Measurements from ENCODE around the gene LRRC3.

Gene LRRC3

GRCh38 chr21:44413566-44414290 is 41.6 kb upstream of the LRRC3 start:
- no peak for TF ChIP-seq RAD21 (IDR thresholded peaks at IDR 0.05; ENCODE audit: low read depth)

- TF ChIP-seq, protein P1, sequence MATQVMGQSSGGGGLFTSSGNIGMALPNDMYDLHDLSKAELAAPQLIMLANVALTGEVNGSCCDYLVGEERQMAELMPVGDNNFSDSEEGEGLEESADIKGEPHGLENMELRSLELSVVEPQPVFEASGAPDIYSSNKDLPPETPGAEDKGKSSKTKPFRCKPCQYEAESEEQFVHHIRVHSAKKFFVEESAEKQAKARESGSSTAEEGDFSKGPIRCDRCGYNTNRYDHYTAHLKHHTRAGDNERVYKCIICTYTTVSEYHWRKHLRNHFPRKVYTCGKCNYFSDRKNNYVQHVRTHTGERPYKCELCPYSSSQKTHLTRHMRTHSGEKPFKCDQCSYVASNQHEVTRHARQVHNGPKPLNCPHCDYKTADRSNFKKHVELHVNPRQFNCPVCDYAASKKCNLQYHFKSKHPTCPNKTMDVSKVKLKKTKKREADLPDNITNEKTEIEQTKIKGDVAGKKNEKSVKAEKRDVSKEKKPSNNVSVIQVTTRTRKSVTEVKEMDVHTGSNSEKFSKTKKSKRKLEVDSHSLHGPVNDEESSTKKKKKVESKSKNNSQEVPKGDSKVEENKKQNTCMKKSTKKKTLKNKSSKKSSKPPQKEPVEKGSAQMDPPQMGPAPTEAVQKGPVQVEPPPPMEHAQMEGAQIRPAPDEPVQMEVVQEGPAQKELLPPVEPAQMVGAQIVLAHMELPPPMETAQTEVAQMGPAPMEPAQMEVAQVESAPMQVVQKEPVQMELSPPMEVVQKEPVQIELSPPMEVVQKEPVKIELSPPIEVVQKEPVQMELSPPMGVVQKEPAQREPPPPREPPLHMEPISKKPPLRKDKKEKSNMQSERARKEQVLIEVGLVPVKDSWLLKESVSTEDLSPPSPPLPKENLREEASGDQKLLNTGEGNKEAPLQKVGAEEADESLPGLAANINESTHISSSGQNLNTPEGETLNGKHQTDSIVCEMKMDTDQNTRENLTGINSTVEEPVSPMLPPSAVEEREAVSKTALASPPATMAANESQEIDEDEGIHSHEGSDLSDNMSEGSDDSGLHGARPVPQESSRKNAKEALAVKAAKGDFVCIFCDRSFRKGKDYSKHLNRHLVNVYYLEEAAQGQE (IDR thresholded peaks at IDR 0.05; ENCODE audit: low read depth): no peak
- TF ChIP-seq NFIC (IDR thresholded peaks at IDR 0.05) (no peak), EP300 (IDR thresholded peaks at IDR 0.05; ENCODE audit: borderline replicate concordance) (no peak), TCF12 (IDR thresholded peaks at IDR 0.05; ENCODE audit: low read depth) (no peak)
These were observed 40.8 kb upstream of the LRRC3 start for GRCh38 chr21:44414291-44415072.

GRCh38 chr21:44415073-44416025 is 40.0 kb upstream of the LRRC3 start:
- TF ChIP-seq EP300 (IDR thresholded peaks at IDR 0.05; ENCODE audit: borderline replicate concordance) (no peak), CREB1 (IDR thresholded peaks at IDR 0.05; ENCODE audit: low read depth) (no peak), FOXM1 (IDR thresholded peaks at IDR 0.05; ENCODE audit: borderline replicate concordance, low read depth) (no peak), ZBTB7A (IDR thresholded peaks at IDR 0.05; ENCODE audit: low read depth) (no peak), CEBPB (IDR thresholded peaks at IDR 0.05) (no peak), NFIC (IDR thresholded peaks at IDR 0.05) (no peak), TAF1 (IDR thresholded peaks at IDR 0.05; ENCODE audit: low read depth) (no peak), RAD21 (IDR thresholded peaks at IDR 0.05; ENCODE audit: low read depth) (no peak), EGR1 (IDR thresholded peaks at IDR 0.05) (no peak), TCF12 (IDR thresholded peaks at IDR 0.05; ENCODE audit: low read depth) (no peak), YY1 (IDR thresholded peaks at IDR 0.05; ENCODE audit: low read depth) (no peak), TEAD4 (IDR thresholded peaks at IDR 0.05) (no peak)
- TF ChIP-seq, protein P2, sequence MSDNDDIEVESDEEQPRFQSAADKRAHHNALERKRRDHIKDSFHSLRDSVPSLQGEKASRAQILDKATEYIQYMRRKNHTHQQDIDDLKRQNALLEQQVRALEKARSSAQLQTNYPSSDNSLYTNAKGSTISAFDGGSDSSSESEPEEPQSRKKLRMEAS (IDR thresholded peaks at IDR 0.05): no peak
- TF ChIP-seq, protein P1 (IDR thresholded peaks at IDR 0.05; ENCODE audit: low read depth): no peak
- TF ChIP-seq, protein P3, sequence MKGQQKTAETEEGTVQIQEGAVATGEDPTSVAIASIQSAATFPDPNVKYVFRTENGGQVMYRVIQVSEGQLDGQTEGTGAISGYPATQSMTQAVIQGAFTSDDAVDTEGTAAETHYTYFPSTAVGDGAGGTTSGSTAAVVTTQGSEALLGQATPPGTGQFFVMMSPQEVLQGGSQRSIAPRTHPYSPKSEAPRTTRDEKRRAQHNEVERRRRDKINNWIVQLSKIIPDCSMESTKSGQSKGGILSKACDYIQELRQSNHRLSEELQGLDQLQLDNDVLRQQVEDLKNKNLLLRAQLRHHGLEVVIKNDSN (IDR thresholded peaks at IDR 0.05): no peak

GRCh38 chr21:44416193-44416592 is 39.1 kb upstream of the LRRC3 start:
- TF ChIP-seq YY1 (IDR thresholded peaks at IDR 0.05; ENCODE audit: low read depth) (no peak), CEBPB (IDR thresholded peaks at IDR 0.05) (no peak), NFIC (IDR thresholded peaks at IDR 0.05) (no peak), ZBTB7A (IDR thresholded peaks at IDR 0.05; ENCODE audit: low read depth) (no peak), FOXM1 (IDR thresholded peaks at IDR 0.05; ENCODE audit: borderline replicate concordance, low read depth) (no peak), RAD21 (IDR thresholded peaks at IDR 0.05; ENCODE audit: low read depth) (no peak), CREB1 (IDR thresholded peaks at IDR 0.05; ENCODE audit: low read depth) (no peak), EGR1 (IDR thresholded peaks at IDR 0.05) (no peak), EP300 (IDR thresholded peaks at IDR 0.05; ENCODE audit: borderline replicate concordance) (no peak), TEAD4 (IDR thresholded peaks at IDR 0.05) (no peak), TAF1 (IDR thresholded peaks at IDR 0.05; ENCODE audit: low read depth) (no peak), TCF12 (IDR thresholded peaks at IDR 0.05; ENCODE audit: low read depth) (no peak)
- TF ChIP-seq, protein P3 (IDR thresholded peaks at IDR 0.05): no peak
- TF ChIP-seq, protein P2 (IDR thresholded peaks at IDR 0.05): no peak
